Peyer's patch (tissue), 4 donors: Measurements from ENCODE around the gene CD207.

Source experiments
- CTCF ChIP-seq, 6 experiments: fragments of 450-650 bp in 4 of 6; fragments of 200-600 bp in 2 of 6; sonication (generic) in 1 of 6; IDR thresholded peaks; one replicate each; pipeline ENCODE4 v1.5.1; 2017 to 2019; ENCODE audit warnings: antibody characterized with exemption in 6 of 6, mild to moderate bottlenecking in 3 of 6, moderate library complexity in 1 of 6
- POLR2A ChIP-seq, 2 donors: fragments of 450-650 bp; IDR thresholded peaks; one replicate each; pipeline ENCODE4 v1.5.1; 2017; ENCODE audit warnings: antibody characterized with exemption in 2 of 2, mild to moderate bottlenecking in 2 of 2, moderate library complexity in 2 of 2

GRCh38 chr2:70855667-70856066, 20.1 kb upstream of the CD207 start:
- TF ChIP-seq CTCF (IDR thresholded peaks at IDR 0.05) (no peak), POLR2A (IDR thresholded peaks at IDR 0.05) (no peak)
